IPS DF 4.7 (cell line): Measurements from ENCODE around the gene TMPRSS2.
A peak's percentile ranks its signal among the peaks of the same experiment; 100 is the strongest.

Experiments used
- DNase-seq: peaks from one replicate; pipeline ENCODE4 v3.0.0-alpha.2; 2013; ENCODE audit warnings: low spot score; ENCODE audit errors: extremely low read depth

The TMPRSS2 gene

DNA sequence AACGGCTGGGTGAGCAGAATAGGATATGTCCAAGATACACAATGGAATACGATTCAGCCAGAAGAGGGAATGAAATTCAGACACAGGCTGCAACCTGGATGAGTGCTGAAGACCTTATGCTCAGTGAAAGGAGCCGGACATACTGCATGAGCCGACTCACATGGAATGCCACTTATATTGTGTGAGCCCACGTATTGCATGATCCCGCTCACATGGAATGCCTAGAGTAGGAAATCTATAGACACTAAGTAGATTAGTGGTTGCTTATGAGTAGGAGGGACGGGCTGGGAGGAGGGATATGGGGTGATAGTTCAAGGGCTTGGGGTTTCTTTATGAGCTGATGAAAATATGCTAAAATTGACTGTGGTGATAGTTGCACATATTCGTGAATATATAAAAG, 26.8 kb downstream of the TMPRSS2 start:
- no peak for DNase-seq

DNA sequence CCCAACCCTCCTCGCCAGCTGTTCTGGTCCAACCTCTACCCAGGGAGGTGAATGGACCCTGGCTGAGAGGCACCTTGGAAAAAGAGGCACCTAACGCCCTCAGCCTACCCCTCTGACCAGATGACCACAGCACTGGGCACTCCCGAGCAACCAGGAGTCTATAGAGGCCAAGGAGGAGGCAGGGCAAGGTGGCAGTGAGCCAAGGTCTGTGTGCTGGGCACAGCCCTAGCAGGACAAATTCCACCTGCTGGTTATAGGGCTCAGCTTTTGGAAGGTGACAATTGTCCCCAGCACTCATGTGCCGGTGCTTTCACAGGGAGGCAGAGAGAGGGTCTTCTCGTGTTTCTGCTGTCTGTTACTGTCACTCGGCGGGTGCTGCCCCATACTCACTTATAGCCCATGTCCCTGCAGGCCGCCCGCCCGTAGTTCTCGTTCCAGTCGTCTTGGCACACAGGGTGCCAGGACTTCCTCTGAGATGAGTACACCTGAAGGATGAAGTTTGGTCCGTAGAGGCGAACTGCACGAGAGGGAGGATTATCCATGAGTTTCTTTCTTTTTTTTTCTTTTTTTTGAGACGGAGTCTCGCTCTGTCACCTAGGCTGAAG, 27.8 kb downstream of the TMPRSS2 start:
- no peak for DNase-seq

DNA sequence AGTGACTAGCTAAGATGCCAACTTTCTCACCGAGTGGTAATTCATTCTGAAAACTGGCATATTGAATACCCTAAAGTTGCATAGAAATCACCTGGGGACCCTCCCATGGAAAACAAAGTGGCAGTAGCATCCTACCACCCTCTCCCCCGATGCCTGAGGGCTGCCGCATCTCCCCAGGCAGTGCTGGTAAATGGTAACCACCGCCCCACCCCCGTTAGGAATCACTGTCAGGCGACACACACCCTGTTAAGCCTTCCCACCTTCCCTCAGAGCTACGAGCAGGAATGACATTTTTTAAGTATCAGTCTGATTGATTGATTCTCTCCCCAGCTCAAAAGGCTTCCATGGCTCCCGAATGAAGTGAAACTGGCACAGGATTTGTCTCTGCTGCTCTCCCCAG, 28.3 kb downstream of the TMPRSS2 start:
- no peak for DNase-seq

DNA sequence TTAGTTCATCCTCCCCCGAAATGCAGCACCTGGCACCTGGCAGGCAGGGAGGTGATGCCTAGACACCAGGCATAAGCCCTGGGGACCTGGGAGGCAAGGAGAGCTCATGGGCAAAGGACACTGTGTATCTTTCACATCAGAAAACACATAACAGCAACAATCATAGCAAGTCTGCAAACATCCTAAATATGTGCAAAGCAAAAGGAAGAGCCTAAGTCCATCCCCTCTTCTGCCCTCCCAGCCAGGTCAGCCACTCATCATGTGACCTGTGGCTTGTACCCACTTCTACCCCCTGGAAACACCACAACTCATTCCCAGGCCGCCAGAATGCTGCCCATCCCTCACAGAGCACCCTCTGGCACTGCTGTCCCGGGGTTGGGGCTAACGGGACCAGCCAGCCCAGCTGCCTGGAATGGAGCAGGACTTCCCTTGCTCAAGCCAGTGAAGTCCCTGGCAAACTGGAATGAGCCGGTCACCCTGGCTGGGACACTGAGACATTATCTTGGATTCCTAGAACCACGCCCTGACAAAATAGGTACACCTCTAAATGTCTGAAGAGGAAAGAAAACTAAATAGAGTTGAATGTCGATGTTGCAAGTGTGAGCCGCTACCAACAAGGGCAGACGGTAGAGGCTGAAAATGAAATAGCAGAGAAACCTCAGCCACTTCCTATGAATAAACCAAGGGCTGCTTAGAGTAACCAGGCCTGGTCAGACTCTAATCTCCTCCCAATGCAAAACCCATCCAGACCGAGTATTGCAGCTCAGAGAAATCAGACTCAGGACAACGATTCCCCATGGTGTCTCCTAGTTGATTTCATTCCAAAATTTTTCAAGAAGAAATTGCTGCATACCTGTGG, 29.4 kb downstream of the TMPRSS2 start:
- DNase-seq, result no peak

DNA sequence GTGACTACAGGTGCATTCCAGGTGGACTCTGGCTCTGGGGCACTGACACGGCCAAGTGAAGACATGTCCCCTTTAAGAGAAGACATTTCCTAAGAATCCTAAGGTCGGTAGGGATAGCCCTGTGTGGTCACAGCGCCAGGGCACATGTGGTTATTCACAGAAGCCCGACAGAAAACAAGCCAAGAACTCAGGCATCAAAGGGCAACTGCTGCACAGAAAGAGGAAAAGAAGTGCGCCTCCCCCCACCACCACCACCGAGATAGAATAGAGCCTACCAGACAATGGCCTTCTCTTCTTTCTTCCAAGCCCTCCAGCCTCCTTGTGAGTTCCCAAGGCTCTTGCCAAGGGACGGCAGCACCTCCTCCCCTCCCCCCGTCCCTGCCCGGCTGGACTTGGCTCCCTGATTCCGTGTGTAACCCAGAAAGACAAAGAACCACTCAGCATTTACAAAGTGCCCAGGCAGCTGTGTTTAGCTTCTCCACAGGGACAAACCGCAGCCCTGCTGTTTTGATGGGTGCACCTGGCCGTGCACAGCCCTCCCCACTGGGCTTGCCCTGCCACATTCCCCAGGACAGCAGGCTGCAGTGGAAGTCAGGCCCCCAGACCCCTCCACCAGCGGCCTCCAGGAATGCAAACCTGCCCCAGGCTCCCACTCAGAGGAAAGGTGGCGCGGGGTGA, 30.2 kb downstream of the TMPRSS2 start:
- DNase-seq, result peak; percentile 44

DNA sequence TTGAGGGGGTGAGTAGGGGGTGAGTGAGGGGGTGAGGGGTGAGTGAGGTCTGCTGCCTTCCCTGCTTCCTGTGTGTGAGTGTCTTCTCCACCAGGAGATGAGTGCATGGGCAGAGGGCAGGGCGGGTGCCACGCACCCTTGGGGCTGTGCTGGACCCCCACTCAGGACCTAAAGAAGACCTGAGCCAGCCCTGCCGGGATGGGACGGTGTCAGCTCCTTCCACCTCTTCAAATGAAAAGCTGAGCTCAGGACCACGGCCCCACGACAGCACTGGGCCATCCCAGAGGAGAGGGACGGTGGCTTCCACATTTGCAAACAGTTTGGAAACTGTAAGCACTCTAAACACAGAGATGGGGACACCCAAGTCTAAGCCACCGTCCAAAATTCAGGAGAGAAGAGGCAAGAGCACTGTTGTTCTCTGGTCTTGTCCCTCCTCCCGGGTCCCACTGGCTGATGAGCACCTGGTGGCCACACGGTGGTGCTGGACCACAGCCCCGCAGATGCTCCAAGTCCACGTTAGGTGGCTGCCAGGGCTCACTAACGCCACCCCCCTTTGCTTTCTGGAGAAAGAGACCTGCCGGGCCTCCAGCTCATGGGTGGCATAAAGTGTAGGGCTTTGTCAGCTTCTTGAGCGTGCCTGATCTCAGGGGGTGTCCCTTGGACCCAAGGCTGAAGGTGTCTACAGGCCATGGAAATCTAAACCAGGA, 32.1 kb downstream of the TMPRSS2 start:
- DNase-seq, result no peak

DNA sequence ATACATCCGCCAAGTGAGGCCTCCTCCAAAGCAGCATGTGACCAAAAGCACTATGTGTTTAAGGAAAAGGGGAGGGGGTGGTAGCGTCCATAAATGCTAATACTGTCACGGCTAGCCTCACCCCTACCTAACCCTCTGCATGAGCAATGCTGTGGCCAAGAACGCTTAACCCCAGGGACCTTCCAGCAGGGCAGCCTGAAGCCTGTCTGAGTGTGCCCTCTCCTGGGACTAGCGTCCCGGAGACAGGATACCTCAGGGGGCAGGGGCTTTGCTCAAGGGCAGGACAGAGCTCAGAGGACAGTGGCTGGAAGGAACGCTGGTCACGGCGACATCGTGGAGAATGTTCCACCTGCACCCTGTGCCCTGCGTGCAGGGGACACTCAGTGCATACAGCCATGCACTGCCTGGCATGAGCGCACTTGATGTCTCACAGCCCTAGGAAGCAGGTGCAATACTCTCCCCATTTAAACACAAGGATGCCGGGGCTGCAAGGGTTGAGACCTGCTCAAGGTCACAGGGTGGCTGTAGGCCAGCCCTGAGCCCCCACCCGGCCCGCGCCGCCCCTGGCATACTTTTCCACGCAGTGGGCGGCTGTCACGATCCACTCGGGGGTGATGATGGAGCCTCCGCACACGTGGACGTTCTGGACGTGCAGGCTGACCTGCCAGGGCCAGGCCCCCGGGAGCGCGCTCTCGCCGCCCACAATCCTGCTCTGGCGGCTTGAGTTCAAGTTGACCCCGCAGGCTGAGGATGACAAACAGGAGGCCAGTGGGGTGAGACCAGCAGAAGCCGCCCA, 35.0 kb downstream of the TMPRSS2 start:
- DNase-seq, result no peak

DNA sequence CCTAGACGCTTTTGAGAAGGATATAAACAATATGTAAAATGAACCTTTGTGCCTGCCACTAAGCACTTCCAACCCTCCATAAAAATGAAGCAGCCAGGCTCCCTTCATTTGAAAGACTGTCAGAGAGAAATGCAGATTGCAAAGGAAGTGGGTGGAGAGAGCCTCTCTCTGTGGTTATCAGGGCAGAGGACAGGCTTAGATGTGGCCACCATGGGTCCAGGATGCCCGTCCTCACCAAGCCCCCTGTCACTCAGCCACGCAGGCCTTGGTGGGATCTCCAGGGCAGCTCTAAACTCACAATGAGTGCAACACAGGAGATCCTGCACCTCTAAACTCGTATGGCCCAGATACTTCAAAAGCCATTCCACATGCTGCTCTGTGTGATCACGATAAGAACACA, 37.9 kb downstream of the TMPRSS2 start:
- DNase-seq, result no peak

DNA sequence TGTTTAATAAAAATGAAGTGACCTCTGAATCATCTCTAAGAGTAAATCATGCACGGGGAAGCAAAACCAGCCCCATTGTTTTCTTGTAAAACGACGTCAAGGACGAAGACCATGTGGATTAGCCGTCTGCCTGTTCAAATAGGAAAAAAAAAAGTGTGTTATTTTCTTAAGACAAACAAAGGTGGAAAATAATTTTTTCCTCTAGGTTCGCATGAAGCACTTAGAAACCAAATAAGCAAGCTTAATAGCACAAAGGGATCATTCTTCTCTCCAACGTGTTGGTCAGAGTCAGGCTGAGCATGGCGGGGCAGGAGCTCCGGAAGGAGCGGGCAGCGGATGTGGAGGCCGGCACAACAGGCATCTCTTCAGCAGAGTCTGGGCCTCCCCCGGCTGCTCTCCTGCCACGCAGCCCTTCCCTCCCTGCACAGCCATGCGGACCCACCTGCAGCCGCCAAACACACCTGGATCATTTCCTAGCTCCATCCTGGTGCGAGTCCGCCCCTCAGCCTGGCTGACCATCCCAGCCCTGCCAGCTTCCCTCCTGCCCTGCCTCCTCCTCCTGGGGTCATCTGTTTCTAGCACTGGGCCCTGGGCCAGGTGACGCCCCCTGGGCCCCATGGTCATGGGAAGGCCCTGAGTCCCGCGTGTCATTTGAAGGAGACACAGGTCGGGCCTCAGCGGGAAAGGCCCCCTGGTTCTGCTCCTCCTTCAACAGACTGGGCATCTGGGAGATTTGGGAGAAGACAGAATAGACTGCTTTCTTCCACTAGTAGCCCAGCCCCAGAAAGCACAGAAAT, 41.7 kb downstream of the TMPRSS2 start:
- no peak for DNase-seq

DNA sequence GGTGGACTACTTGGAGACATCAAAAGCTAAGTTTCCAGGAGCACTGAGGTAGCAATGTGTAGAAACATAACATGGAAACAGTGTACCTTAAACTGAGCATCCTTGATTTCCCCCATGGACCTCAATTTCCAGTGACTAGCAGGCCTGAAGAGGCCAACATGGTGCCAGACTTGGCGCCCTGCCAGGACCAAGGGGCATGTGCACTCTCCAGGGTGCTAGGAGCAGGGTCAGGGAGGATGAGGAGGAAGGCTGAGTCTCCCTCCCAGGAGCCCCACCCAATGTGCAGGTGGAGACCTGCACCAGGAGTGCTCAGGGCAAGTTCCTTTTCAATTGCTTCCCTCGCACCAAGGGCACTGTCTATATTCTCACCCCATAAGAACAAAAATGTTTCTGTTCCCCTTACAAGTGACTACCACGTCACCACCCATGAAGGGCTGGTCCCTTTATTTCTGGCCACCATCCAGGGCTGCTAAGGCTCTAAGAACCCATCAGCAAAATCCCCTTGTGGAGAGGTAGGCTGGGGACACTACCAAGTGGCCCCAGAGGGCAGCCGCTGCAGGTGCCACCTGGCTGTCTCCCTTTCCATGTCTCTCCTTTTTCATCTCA, 42.7 kb downstream of the TMPRSS2 start:
- DNase-seq, result no peak

DNA sequence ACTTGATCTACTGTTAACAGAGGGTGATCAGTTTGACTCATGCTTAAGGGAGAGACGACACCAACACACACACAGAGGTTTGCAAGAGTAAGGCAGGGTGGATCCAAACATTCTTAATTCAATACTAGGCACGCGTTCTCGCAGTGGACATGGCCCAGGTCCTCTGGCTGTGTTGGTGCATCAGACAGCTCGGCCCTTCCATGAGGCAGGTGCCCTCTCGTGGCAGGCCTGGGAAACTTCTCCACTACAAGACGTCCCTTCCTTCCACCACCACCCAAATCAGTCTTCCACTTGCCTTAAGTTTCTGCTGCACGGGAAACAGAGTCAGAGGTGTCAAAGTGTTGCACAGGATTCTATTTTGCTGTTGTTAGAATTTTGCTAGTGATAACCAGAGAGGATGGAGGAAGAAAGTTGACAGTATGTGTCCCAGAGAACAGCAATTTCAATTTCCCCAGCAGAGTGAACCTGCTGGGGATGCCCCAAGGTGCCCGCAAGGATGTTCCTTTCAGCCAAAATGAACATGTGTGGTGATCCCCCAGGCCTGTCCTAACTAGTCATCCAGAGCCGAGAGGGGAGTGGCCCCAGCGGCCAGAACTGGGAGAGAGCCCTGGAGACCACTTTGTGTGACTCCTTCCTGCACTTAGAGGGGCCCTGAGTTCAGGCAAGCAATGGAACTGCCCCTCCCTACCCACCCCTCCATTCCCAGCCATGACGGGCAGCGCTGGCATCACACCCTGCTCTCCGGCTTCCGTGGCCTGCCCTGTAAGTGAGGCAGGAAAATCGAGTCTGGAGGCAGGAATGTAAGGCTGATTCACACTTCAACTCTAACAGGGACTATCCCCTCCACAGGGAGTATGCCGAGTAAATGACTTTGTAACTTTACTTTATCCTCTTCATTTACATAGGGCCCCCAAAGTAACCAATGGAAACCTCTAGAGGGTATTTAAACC, 47.1 kb downstream of the TMPRSS2 start:
- DNase-seq, result no peak

DNA sequence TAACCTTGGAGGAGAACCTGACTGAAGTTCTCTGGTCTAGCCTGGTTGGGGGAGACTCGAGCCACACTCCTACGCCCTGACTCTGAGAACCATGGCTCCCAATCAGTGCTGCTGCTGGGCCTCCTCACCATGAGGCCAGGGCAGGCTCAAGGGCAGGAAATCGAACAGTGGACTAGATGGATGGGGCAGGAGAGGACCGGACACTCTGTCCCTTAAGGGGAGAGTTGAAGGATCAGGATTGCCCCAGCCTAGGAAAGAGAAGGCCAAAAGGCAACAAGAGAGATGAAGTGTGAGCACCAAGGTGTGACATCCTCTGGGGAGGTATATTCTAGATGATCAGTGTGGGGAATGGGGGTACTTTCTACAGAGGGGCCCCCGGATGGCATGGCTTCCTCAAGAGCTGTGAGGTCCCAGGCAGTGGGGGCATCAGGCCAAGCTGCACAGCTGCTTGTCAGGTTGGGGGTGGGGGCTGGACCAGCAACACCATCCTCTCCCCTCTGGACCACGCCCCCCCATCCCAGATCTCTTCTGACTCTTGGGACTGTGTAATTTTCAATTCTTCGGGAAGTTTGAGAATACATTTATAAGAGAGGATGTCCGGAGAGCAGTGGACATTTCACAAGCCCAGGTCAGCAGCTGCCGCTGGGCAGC, 47.9 kb downstream of the TMPRSS2 start:
- no peak for DNase-seq

DNA sequence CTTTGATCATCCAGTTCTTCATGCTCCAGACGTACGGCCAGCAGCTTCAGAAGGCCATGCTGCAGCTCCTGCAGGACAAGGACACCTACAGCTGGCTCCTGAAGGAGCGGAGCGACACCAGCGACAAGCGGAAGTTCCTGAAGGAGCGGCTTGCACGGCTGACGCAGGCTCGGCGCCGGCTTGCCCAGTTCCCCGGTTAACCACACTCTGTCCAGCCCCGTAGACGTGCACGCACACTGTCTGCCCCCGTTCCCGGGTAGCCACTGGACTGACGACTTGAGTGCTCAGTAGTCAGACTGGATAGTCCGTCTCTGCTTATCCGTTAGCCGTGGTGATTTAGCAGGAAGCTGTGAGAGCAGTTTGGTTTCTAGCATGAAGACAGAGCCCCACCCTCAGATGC, 49.4 kb downstream of the TMPRSS2 start:
- no peak for DNase-seq

DNA sequence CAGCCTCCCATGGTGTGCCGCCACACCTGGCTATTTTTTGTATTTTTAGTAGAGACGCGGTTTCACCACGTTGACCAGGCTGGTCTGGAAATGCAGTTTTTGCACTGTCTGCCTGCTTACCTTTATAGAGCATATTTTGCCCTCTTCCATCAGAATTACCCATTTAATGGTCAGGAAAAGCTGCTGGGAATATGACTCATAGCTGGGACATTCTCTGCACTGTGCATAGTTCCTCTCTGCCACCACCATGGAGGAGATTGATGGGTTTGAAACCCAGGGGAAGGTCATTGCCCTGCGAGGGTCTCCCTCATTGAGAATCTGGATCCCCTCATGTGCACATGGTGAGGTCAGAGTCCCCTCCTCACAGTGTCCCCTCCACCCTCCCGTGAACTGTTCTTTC, 49.8 kb downstream of the TMPRSS2 start:
- no peak for DNase-seq

DNA sequence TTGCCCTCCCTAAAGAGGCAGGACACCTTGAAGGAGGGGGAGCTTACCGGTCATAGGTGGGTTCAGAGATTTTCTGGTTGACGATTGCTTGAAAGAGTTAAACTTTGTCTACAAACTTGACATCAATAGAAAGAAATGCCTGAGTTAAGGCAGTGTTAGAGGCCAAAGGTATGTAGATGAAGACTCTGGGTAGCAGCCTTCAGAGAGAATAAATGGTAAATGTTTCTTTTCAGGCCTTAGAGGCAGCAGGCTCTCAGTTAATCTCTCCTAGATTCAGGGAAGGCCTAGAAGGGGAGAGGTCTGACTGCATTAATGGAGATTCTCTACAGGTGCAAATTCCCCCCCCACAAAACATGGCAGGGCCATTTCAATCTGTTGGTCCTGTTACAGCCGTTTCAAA, 54.2 kb downstream of the TMPRSS2 start:
- no peak for DNase-seq

DNA sequence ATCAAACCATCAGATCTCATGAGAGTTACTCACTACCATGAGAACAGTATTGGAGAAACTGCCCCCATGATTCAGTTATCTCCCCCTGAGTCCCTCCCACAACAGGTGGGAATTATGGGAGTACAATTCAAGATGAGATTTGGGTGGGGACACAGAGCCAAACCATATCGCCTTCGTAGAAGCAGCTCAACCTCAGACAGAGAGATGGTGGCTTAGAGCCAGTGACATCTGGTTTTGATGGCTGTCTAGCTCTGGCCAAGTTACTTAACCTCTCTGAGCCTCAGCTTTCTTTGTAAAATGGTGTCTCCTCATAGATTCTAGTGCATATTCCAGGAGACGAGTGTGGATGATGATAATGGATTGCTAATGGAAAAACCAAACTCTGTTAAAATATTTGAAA, 54.8 kb downstream of the TMPRSS2 start:
- DNase-seq, result no peak

DNA sequence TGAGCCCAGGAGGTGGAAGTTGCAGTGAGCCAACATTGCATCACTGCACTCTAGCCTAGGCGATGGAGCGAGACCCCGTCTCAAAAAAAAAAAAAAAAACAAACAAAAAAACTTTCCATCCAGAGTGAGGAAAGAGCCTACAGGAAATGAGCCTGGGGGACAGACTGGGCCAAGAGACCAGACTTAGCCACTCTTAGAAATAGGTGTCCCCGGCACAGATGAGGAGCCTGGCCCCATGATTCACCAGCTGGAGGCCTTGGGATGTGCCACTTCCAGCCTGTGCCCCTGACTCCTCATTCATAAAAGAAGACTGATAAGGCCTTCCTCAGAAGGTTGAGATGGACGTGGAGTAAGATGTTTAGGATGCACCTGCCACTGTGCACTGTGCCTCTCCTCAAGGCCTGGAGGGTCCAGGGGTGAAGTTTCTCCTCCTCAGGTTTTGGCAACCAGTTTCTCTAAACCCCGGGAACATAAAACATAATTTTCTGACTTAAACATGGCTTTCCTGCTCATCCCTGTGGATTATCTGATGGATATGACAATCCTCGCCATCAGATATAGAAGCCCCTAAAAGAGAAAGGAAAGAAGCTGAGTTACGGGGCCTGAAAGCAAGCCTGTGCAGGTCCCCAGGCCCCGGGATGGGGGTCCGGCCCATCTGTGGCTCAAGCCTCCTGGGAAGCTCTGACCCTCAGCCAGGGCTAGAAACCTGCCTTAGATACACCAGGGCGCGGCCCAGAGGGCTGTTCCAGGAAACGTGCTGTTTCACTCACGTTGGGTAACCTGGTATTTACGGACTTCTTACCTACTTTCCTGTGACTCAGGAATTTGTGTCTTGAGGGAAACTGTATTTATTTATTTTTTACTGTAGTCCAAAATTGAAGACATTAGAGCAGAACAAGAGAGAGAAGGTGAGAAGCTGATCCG, 55.9 kb downstream of the TMPRSS2 start:
- DNase-seq, result no peak
